Choroid plexus epithelial cell (primary cell): ENCODE measurements around the gene CDH16.

Source experiments
- DNase-seq: peaks from one replicate; pipeline ENCODE4 v3.0.0-alpha.2; 2010; ENCODE audit warnings: low read depth
- H3K4me3 ChIP-seq: 2 replicates; pipeline ENCODE4 v1.5.1; 2011; ENCODE audit warnings: low read depth, mild to moderate bottlenecking, control low read depth, low read length, moderate library complexity
- TF ChIP-seq, protein P1 (sequence below): conservative IDR thresholded peaks from 2 replicates; pipeline ENCODE4 v1.5.1; 2011; ENCODE audit warnings: low read depth, mild to moderate bottlenecking, control low read depth, inconsistent platforms, low read length, moderate library complexity

The CDH16 gene, protein sequence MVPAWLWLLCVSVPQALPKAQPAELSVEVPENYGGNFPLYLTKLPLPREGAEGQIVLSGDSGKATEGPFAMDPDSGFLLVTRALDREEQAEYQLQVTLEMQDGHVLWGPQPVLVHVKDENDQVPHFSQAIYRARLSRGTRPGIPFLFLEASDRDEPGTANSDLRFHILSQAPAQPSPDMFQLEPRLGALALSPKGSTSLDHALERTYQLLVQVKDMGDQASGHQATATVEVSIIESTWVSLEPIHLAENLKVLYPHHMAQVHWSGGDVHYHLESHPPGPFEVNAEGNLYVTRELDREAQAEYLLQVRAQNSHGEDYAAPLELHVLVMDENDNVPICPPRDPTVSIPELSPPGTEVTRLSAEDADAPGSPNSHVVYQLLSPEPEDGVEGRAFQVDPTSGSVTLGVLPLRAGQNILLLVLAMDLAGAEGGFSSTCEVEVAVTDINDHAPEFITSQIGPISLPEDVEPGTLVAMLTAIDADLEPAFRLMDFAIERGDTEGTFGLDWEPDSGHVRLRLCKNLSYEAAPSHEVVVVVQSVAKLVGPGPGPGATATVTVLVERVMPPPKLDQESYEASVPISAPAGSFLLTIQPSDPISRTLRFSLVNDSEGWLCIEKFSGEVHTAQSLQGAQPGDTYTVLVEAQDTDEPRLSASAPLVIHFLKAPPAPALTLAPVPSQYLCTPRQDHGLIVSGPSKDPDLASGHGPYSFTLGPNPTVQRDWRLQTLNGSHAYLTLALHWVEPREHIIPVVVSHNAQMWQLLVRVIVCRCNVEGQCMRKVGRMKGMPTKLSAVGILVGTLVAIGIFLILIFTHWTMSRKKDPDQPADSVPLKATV

DNA sequence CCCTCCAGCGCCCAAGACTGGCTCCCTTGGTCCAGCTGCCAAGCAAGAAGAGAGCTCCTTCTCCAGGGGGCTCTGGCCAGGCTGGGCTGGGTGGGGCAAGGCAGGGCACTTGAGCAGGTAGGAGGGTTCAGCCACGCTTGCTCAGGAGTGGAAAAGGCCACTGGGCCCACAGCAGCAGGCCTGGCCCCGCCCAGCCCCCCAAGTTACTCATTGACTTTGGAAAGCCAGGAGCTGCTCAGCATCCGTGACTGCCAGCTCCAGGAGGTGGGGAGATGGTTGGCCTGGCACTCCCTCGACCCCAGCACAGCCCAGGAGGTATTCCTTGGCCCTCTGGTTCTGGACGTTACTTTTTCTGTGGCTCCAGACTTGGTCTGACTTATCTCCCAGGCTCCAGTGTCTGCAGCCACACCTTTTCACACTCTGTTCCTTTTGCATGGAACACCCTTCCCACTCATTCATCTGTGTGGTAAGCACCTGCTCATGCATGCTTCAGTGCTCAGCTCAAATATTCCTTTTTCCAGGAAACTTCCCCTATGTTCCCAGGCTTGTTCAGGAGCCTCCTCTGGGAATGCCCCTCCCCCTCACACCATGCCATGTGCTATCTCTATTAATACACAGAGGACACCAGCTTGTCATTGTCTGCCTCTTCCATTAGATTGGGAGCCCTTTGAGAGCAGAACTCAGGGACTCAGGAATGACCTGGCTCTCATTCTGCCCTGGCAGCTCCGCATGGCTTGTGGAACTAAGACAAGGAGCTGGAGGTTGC lies at the start of gene CDH16:
TSS of gene CDH16 (minus strand) at position 83 of the 766 bp plus-strand sequence. CDS start 820 bp downstream, outside the sequence.
- no peak within 1 kb of the TSS for H3K4me3 ChIP-seq
- TF ChIP-seq, protein P1, sequence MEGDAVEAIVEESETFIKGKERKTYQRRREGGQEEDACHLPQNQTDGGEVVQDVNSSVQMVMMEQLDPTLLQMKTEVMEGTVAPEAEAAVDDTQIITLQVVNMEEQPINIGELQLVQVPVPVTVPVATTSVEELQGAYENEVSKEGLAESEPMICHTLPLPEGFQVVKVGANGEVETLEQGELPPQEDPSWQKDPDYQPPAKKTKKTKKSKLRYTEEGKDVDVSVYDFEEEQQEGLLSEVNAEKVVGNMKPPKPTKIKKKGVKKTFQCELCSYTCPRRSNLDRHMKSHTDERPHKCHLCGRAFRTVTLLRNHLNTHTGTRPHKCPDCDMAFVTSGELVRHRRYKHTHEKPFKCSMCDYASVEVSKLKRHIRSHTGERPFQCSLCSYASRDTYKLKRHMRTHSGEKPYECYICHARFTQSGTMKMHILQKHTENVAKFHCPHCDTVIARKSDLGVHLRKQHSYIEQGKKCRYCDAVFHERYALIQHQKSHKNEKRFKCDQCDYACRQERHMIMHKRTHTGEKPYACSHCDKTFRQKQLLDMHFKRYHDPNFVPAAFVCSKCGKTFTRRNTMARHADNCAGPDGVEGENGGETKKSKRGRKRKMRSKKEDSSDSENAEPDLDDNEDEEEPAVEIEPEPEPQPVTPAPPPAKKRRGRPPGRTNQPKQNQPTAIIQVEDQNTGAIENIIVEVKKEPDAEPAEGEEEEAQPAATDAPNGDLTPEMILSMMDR: no peak

DNA sequence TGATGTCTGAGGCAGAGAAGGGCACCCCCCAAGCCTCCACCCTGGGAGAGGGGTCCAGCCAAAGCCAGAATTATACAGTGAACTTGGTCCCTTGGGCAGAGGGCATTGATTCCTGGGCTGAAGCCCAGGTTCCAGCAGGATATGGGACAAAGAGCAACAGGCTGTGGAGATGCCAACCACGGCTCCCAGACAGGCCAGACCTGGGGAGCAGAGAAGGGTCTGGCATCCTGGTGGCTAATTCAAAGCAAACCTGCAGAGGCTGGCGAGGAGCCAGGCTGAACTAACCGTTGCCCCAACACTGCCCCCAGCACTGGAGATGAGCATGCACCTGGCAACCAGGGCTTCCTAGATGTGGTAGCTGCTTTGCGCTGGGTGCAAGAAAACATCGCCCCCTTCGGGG lies 45.4 kb upstream of the CDH16 start:
- TF ChIP-seq, protein P1: no peak
- DNase-seq: no peak
- no peak overlapping the region for H3K4me3 ChIP-seq

More for the DNA sequence above, at the start of gene CDH16:
- DNase-seq: no peak

DNA sequence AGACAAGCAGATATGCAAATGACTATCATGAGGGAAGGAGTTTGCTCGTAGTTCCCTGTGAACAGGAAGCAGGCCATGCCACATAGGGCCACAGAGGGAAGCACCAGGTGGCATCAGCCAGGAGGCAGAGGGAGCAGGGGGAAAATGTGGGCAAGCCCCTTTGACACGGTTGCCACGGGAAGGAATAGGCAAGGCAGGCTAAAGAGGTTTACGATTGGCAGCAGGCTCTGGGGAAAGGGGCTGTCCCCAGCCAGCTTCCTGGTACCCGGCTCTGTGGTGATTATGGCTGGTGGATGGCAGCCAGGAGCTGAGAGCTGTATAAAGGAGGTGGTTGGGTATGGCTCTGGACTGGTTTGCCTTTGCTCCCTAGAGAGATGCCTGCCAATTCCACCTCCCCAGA lies 43.2 kb upstream of the CDH16 start:
- TF ChIP-seq, protein P1: no peak
- H3K4me3 ChIP-seq: no peak overlapping the region
- no peak for DNase-seq

DNA sequence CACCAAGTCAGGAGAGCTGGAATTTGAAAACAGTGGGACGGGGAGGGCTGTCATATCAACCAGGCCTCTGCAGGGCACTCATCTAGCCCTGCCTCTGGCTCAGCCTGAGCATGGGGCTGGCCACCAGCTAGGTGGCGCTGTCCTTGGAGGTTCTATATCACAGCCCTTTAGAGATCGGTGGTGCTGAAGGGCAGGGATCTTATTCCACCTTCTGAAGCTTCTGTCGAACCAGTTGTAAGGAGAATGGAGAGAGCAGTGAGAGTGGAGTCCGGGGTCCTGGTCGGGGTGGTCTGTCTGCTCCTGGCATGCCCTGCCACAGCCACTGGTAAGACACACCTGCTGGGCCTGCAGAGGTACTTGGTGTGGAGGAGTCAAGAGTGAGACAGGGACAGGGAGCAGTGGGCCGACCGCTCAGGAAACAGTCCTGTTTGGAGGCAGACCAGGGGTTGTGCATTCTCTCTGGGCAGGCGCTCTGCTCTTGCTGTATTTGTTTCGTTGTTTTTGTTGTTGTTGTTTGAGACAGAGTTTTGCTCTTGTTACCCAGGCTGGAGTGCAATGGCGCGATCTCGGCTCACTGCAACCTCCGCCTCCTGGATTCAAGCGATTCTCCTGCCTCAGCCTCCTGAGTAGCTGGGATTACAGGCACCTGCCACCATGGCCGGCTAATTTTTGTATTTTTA lies 42.5 kb upstream of the CDH16 start, which contains the start of gene CES3:
TSS of gene CES3 (plus strand) at position 202 of the 680 bp plus-strand sequence. CDS start at position 244, 42 bp downstream.
- H3K4me3 ChIP-seq: no peak within 1 kb of the TSS
- TF ChIP-seq, protein P1: peak; percentile 90
- peak; percentile 84 for DNase-seq

DNA sequence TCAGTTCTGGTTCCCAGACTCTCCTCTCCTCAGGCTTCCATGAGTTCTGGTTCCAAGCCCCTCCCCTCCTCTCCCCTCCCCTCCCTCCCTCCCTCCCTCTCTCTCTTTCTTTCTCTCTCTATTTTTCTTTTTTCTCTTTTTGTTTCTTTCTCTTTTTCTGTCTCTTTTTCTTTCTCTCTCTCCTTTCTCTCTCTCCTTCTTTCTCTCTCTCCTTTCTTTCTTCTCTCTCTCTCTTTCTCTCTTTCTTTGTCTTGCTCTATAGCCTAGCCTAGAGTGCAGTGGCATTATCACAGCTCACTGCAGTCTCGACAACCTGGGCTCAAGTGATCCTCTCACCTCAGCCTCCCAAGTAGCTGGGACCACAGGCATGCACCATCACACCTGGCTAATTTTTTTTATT lies 41.6 kb upstream of the CDH16 start:
- no peak for DNase-seq
- TF ChIP-seq, protein P1: no peak
- no peak overlapping the region for H3K4me3 ChIP-seq

DNA sequence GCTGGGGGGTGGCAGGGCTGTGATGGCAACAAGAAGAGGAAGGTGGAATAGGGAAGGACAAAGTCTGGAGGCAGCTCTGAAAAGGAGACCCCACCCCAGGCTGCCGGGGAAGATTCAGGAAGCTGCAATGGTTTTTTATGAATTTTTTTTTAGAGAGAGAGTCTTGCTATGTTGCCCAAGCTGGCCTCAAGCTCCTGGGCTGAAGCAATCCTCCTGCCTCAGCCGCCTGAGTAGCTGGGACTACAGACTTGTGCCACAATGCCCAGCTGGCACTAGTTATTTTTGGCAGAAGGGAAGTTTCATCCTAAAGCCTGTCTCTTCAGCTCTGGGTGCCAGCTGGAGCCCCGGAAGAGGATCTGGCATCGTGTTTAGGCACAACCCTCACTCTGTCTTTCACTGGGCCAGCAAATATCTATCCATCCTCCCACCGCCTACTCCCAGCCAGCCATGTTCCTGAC lies 41.0 kb upstream of the CDH16 start:
- H3K4me3 ChIP-seq: no peak overlapping the region
- TF ChIP-seq, protein P1: no peak
- DNase-seq: no peak
